Measurements from ENCODE around the gene WDFY3. TPM values are rescaled to one million over a fixed set of nuclear protein-coding genes. Genes with fewer than 3 reads are reported as not detected.

Gene WDFY3
- total RNA-seq, 4 donors from 2014 or later, result 73.2 to 98.4 (median 90.2) TPM

DNA sequence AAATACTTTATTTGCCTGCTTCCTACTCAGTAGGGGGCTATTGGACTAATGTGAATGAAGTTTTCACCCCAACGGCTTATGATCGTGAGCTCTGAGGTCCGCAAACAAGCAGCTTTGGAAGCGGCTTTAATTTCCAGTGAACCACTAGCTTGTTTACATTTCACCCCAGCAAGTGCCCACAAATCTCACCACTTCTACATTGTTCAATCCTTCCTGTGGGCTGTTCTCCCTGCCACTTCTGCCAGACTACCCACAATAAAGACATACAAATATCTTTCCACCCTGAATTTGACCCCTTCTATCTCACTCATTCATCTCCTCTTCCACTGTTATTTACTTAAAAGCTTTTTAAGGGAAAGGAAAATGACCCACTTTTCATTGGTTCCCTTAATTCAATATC, 285.5 kb downstream of the WDFY3 start:
- 85 to 88% methylated on average over 4 of the region's 4 CpGs for WGBS, 2 donors
- DNase-seq (ENCODE audit: low spot score in 2 of 2), result no peak
- TF ChIP-seq, protein P1, sequence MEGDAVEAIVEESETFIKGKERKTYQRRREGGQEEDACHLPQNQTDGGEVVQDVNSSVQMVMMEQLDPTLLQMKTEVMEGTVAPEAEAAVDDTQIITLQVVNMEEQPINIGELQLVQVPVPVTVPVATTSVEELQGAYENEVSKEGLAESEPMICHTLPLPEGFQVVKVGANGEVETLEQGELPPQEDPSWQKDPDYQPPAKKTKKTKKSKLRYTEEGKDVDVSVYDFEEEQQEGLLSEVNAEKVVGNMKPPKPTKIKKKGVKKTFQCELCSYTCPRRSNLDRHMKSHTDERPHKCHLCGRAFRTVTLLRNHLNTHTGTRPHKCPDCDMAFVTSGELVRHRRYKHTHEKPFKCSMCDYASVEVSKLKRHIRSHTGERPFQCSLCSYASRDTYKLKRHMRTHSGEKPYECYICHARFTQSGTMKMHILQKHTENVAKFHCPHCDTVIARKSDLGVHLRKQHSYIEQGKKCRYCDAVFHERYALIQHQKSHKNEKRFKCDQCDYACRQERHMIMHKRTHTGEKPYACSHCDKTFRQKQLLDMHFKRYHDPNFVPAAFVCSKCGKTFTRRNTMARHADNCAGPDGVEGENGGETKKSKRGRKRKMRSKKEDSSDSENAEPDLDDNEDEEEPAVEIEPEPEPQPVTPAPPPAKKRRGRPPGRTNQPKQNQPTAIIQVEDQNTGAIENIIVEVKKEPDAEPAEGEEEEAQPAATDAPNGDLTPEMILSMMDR (IDR thresholded peaks at IDR 0.05), result no peak
- TF ChIP-seq POLR2A (IDR thresholded peaks at IDR 0.05), result no peak
- intact Hi-C loops (cut with DNase I; ENCODE audit: low total_unique reads), result no loop called here
- H3K4me3 ChIP-seq (ENCODE audit: low read depth, poor library complexity, severe bottlenecking), result no peak overlapping the region

DNA sequence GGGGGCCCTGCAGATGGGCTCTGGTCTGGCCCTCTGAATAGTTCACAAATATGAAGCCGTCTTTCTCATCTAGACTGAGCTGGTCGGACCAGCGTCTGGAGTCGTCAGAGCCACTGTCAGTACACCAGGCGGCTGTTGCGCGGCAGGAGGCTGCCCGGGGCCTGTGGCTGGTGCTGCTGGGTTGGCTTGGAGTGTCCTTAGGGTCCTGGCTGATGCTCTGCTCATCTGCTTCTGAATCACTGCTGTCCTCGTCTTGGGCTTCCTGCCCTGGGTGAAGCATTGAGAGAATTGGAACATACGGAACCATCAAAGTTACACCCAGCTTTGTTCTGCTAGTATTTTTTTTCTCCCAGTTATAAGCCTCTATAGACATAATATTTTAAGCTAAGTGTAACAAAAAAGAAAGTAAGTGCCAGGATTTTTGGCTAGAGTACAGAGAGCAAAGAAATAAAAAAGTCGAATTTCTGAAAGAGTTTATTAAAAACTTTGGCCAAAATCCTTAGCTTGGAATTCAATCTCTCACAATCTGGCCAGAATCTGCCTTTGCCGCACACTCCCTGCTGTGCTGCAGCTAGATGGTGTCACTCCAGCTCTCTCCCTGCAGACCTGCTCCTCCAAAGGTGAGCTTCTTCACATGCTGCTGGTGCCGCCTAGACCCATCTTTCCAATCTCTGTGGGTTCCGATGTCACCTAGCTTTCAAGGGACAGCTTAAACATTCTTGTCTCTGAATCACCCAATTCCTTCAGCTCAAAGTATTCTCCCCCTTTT, 287.3 kb downstream of the WDFY3 start:
- H3K4me3 ChIP-seq (ENCODE audit: low read depth, poor library complexity, severe bottlenecking), result no peak overlapping the region
- DNase-seq (ENCODE audit: low spot score in 2 of 2), result peak; percentile 66 to 88
- 54 to 69% methylated on average over 14 of the region's 14 CpGs for WGBS, 2 donors
- intact Hi-C loops (cut with DNase I; ENCODE audit: low total_unique reads), result no loop called here
- TF ChIP-seq POLR2A (IDR thresholded peaks at IDR 0.05), result no peak

GRCh38 chr4:84677995-84678394, 288.5 kb downstream of the WDFY3 start:
- TF ChIP-seq, protein P1 (IDR thresholded peaks at IDR 0.05), result no peak
- peak; percentile 58 to 87 for DNase-seq (ENCODE audit: low spot score in 2 of 2)
- 79 to 82% methylated on average over 5 of the region's 5 CpGs for WGBS, 2 donors
- no peak overlapping the region for H3K4me3 ChIP-seq (ENCODE audit: low read depth, poor library complexity, severe bottlenecking)
- intact Hi-C loops (cut with DNase I; ENCODE audit: low total_unique reads), result no loop called here

DNA sequence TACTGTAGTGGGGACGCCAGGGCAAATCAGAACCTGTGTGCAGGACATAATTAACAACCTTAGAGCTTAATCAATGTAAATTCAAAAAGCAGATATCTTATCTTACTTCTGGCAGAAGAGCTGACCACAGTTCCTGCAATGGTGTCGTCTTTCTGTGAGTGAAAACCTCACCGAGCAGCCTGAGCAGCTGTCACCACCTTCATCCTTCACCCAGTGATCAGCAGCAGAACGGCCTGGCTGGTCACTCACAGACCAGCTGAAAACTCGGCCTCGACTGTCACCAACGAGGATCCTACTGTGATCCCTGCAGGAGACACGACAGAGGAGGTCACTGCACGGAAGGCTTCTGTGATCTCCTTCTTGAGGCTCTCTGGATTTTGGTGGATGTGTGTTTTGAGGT, 289.4 kb downstream of the WDFY3 start:
- intact Hi-C loops (cut with DNase I; ENCODE audit: low total_unique reads), result no loop called here
- DNase-seq (ENCODE audit: low spot score in 2 of 2), result no peak
- TF ChIP-seq, protein P1 (IDR thresholded peaks at IDR 0.05), result no peak
- no peak overlapping the region for H3K4me3 ChIP-seq (ENCODE audit: low read depth, poor library complexity, severe bottlenecking)
- WGBS, 2 donors, result 90 to 92% methylated on average over 9 of the region's 9 CpGs

GRCh38 chr4:84673475-84674240, 292.8 kb downstream of the WDFY3 start:
- WGBS, 2 donors, result 77 to 79% methylated on average over 1 of the region's 1 CpG
- no peak overlapping the region for H3K4me3 ChIP-seq (ENCODE audit: low read depth, poor library complexity, severe bottlenecking)
- no peak for TF ChIP-seq POLR2A (IDR thresholded peaks at IDR 0.05)
- TF ChIP-seq, protein P1 (IDR thresholded peaks at IDR 0.05), result no peak
- intact Hi-C loops (cut with DNase I; ENCODE audit: low total_unique reads), result no loop called here
- no peak for DNase-seq (ENCODE audit: low spot score in 2 of 2)

DNA sequence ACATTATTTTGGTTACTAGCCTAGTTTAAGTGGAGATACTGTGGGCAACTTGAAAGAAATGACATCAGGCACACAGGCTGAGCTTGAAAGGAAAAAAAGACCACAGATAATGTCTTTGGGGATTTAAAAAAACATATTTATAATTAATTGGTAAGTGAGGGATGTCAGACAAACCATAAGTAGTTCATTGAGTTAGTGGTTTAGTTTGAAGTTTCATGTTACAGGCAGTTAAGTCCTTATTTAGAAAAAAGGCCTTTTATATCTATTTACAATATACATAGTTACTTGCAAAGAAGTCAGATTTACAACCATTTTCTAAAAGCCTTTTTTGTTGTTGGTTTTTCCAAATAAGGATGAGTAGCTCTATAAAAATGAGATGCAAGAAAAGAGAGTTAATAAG, 294.3 kb downstream of the WDFY3 start:
- H3K4me3 ChIP-seq (ENCODE audit: low read depth, poor library complexity, severe bottlenecking), result no peak overlapping the region
- TF ChIP-seq, protein P1 (IDR thresholded peaks at IDR 0.05), result no peak
- no peak for TF ChIP-seq POLR2A (IDR thresholded peaks at IDR 0.05)
- intact Hi-C loops (cut with DNase I; ENCODE audit: low total_unique reads), result no loop called here
- DNase-seq (ENCODE audit: low spot score in 2 of 2), result no peak

All from lower leg skin (tissue), 4 donors.